Sigmoid colon (tissue), 7 donors: ENCODE data around the gene ICOS. TPM values are rescaled to one million over a fixed set of nuclear protein-coding genes. Genes with fewer than 3 reads are reported as not detected.

ENCODE experiments used
- DNase-seq: peaks from one replicate; pipeline ENCODE4 v3.0.0-alpha.2; 2019
- H3K27ac ChIP-seq, 4 donors: fragments of 200-600 bp; sonication (generic); one replicate each; pipeline ENCODE4 v1.5.1; 2016 to 2019; ENCODE audit warnings: mild to moderate bottlenecking in 1 of 4
- H3K27me3 ChIP-seq, 3 donors: fragments of 200-600 bp; sonication (generic); one replicate each; pipeline ENCODE4 v1.5.1; 2019; ENCODE audit warnings: mild to moderate bottlenecking in 1 of 3
- H3K36me3 ChIP-seq, 4 donors: fragments of 200-600 bp; sonication (generic); one replicate each; pipeline ENCODE4 v1.5.1; 2016 to 2019
- H3K4me1 ChIP-seq, 4 donors: fragments of 200-600 bp; sonication (generic); one replicate each; pipeline ENCODE4 v1.5.1; 2017 to 2019
- H3K4me3 ChIP-seq, 4 donors: fragments of 200-600 bp; sonication (generic); one replicate each; pipeline ENCODE4 v1.5.1; 2017 to 2019; ENCODE audit warnings: mild to moderate bottlenecking in 2 of 4, moderate library complexity in 1 of 4
- H3K9me3 ChIP-seq, 4 donors: fragments of 200-600 bp in 3 of 4; sonication (generic) in 3 of 4; one replicate each; pipeline versions ENCODE4 v1.5.1 to v1.6.1; 2013 to 2019
- EP300 ChIP-seq, 4 donors: sonication (generic); formaldehyde crosslinking; IDR thresholded peaks; one replicate each; pipeline ENCODE4 v1.6.1; 2017; ENCODE audit warnings: antibody characterized with exemption in 4 of 4
- POLR2A ChIP-seq, 2 donors: fragments of 450-650 bp; IDR thresholded peaks; one replicate each; pipeline ENCODE4 v1.6.1; 2016; ENCODE audit warnings: antibody characterized with exemption in 2 of 2, mild to moderate bottlenecking in 2 of 2, moderate library complexity in 2 of 2
- POLR2AphosphoS5 ChIP-seq, 4 donors: sonication (generic); formaldehyde crosslinking; IDR thresholded peaks; one replicate each; pipeline ENCODE4 v1.6.1; 2017; ENCODE audit warnings: antibody characterized with exemption in 4 of 4
- WGBS, 2 donors: extraction: QIAGEN DNeasy Blood & Tissue Kit; methylation state at CpG; one replicate each; pipeline ENCODE4 v1.1.7; 2013; 5-methylcytosine and 5-hydroxymethylcytosine counted together
- intact Hi-C: fragments of 100-400 bp; cut with DNase I; formaldehyde crosslinking; loops from one replicate; pipeline ENCODE4 v1.15.1; 2023
- polyA plus RNA-seq, 3 donors: library from polyadenylated mRNA; stranded (reverse); fragments of 200-250 nt; gene quantifications; one replicate each; pipeline ENCODE4 v1.2.3, GENCODE V29; 2013
- total RNA-seq, 4 donors: library from RNA; depleted of rRNA; stranded (reverse); fragments of >200 nt; gene quantifications; one replicate each; pipeline ENCODE4 v1.1.0, GENCODE V29; 2016
- TF ChIP-seq, protein P1 (sequence below), 4 experiments: fragments of 450-650 bp in 3 of 4; fragments of 200-600 bp in 1 of 4; IDR thresholded peaks; one replicate each; pipeline ENCODE4 v1.5.1; 2016 to 2019; ENCODE audit warnings: antibody characterized with exemption in 4 of 4, mild to moderate bottlenecking in 3 of 4, moderate library complexity in 2 of 4
- donor health status: healthy with polysubstance abuse.
- donor health status: Bipolar disorder and iron deficiency.
- donor health status: healthy.

Gene ICOS, protein sequence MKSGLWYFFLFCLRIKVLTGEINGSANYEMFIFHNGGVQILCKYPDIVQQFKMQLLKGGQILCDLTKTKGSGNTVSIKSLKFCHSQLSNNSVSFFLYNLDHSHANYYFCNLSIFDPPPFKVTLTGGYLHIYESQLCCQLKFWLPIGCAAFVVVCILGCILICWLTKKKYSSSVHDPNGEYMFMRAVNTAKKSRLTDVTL
- total RNA-seq: under 1 TPM in 1 of 4 donors, not detected in 3; 0.27 TPM
- 1 to 10 TPM in 1 of 3 donors, not detected in 2; 6.4 TPM for polyA plus RNA-seq

DNA sequence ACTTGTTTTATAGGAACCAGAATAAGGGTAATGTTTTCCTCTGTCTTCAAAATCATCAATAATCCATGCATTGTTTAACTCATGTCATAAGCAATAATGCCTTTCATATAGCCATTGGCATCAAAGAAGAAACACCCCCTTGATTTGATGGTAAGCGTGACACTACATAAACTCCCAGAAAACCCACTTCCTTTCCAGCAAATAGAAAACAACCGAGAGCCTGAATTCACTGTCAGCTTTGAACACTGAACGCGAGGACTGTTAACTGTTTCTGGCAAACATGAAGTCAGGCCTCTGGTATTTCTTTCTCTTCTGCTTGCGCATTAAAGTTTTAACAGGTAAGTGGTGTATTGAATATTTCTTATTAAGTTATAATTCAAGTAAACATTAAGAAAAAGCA, at the start of gene ICOS:
Gene ICOS (plus strand): TSS at position 229 of the 400 bp plus-strand sequence. CDS start 52 bp downstream, at position 281.
- H3K36me3 ChIP-seq: no peaks in the 10 kb centered on the region
- H3K27ac ChIP-seq: no peak within 1 kb of the TSS
- intact Hi-C loops: no loop called here
- H3K4me3 ChIP-seq: no peak within 1 kb of the TSS
- no peaks in the 10 kb centered on the region for H3K9me3 ChIP-seq
- H3K4me1 ChIP-seq: peaks cover 0 to 13% (median 6%) of the 10 kb centered on the region in 4 donors
- no peak for TF ChIP-seq POLR2AphosphoS5 (IDR thresholded peaks at IDR 0.05)
- TF ChIP-seq POLR2A (IDR thresholded peaks at IDR 0.05): no peak
- no peak for TF ChIP-seq EP300 (IDR thresholded peaks at IDR 0.05)
- TF ChIP-seq, protein P1, sequence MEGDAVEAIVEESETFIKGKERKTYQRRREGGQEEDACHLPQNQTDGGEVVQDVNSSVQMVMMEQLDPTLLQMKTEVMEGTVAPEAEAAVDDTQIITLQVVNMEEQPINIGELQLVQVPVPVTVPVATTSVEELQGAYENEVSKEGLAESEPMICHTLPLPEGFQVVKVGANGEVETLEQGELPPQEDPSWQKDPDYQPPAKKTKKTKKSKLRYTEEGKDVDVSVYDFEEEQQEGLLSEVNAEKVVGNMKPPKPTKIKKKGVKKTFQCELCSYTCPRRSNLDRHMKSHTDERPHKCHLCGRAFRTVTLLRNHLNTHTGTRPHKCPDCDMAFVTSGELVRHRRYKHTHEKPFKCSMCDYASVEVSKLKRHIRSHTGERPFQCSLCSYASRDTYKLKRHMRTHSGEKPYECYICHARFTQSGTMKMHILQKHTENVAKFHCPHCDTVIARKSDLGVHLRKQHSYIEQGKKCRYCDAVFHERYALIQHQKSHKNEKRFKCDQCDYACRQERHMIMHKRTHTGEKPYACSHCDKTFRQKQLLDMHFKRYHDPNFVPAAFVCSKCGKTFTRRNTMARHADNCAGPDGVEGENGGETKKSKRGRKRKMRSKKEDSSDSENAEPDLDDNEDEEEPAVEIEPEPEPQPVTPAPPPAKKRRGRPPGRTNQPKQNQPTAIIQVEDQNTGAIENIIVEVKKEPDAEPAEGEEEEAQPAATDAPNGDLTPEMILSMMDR (IDR thresholded peaks at IDR 0.05): no peak
- H3K27me3 ChIP-seq: no peaks in the 10 kb centered on the region
- 55 to 85% methylated on average over 5 of the region's 5 CpGs for whole genome bisulfite sequencing, 2 donors
- DNase-seq: no peak

DNA sequence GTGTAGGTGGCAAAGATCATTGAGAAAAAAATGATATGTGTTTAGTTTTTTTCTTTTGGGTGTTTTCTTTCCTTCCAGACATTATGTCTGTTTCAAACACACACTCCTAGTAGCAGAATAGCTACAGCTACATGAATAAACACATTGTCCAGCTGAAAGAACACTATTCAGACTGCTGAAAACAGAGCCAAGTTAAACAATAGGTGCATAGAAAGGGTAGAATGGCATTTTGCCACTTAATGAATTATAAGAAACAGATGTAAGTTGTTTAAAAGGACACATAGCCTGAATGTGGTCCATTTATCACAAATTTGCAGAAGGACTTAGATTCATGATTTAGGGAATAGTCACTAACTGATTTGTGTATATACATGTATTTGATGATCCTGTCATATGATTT, 48.9 kb upstream of the ICOS start:
- H3K4me1 ChIP-seq: peaks cover 0 to 42% (median 18%) of the 10 kb centered on the region in 4 donors

DNA sequence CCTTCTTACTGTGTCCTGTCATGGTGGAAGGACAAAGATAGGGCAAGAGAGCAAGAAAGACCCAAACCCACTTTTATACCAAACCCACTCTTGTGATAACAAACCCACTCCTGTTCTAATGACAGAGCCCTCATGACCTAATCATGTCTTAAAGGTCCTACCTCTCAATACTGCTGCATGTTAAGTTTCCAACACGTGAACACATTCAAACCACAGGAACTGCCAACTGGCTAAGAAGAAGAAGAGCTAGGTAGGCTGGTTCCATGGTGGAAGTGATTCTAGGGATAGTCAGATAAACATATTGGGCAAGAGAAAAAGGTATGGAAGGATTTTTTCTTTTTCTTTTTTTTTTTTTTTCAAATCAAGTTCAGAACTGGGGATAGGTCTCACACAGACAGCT, 47.0 kb upstream of the ICOS start:
- DNase-seq: no peak
- TF ChIP-seq, protein P1 (IDR thresholded peaks at IDR 0.05): no peak
- TF ChIP-seq EP300 (IDR thresholded peaks at IDR 0.05) (no peak), POLR2AphosphoS5 (IDR thresholded peaks at IDR 0.05) (no peak), POLR2A (IDR thresholded peaks at IDR 0.05) (no peak)
- Histone ChIP-seq H3K36me3 (no peaks in the 10 kb centered on the region), H3K4me3 (no peak overlapping the region), H3K9me3 (no peaks in the 10 kb centered on the region), H3K27ac (no peak overlapping the region), H3K27me3 (no peaks in the 10 kb centered on the region), H3K4me1 (peaks cover 0 to 58% (median 33%) of the 10 kb centered on the region in 4 donors)
- intact Hi-C loops: no loop called here
- WGBS, 2 donors: 85 to 89% methylated on average over 1 of the region's 1 CpG

More for the DNA sequence above, 48.9 kb upstream of the ICOS start:
- intact Hi-C loops: no loop called here
- DNase-seq: no peak
- no peak overlapping the region for H3K4me3 ChIP-seq
- no peaks in the 10 kb centered on the region for H3K27me3 ChIP-seq
- H3K36me3 ChIP-seq: no peaks in the 10 kb centered on the region
- no peaks in the 10 kb centered on the region for H3K9me3 ChIP-seq
- TF ChIP-seq POLR2AphosphoS5 (IDR thresholded peaks at IDR 0.05) (peak in 3 of 4 donors; percentile 73 to 83 (median 80)), EP300 (IDR thresholded peaks at IDR 0.05) (no peak), POLR2A (IDR thresholded peaks at IDR 0.05) (no peak)
- TF ChIP-seq, protein P1 (IDR thresholded peaks at IDR 0.05): no peak
- peak overlapping the region; percentile 30 to 71 (median 52) for H3K27ac ChIP-seq

DNA sequence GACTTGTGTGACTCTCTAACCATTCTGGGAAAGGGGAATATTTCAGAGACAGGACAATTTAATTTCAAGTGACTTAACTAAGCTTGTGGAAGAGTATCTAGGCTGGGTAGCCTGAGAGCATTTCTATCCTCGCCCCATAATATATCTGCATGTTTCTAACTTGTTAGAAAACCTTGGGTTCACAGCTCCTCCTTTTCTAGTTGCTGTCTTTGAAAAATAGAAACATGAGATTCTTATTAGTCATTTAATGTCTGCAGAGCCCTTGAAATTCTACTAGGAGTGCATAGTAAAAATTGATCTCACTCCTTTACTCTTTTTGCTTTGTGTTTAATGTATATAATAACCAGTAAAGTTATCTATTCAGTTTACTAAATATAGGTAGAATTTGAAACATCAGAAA, 46.6 kb upstream of the ICOS start:
- intact Hi-C loops: no loop called here
- H3K4me1 ChIP-seq: peaks cover 0 to 58% (median 33%) of the 10 kb centered on the region in 4 donors
- 89 to 98% methylated on average over 1 of the region's 1 CpG for WGBS, 2 donors
- no peak for DNase-seq
- H3K4me3 ChIP-seq: no peak overlapping the region
- H3K36me3 ChIP-seq: no peaks in the 10 kb centered on the region
- no peak overlapping the region for H3K27ac ChIP-seq
- no peaks in the 10 kb centered on the region for H3K9me3 ChIP-seq
- H3K27me3 ChIP-seq: no peaks in the 10 kb centered on the region
- TF ChIP-seq POLR2A (IDR thresholded peaks at IDR 0.05) (no peak), POLR2AphosphoS5 (IDR thresholded peaks at IDR 0.05) (no peak), EP300 (IDR thresholded peaks at IDR 0.05) (no peak)
- TF ChIP-seq, protein P1 (IDR thresholded peaks at IDR 0.05): no peak
